HG02973 (cell line): ENCODE data around the gene TOM1L2.

Experiments used
- ATAC-seq: cut with Tn5 transposase; IDR thresholded peaks from one replicate; pipeline ENCODE4 v1.9.1; 2021; ENCODE audit warnings: moderate library complexity; ENCODE audit not compliant: unreplicated experiment

Gene TOM1L2

GRCh38 chr17:17902376-17902775 lies 69.8 kb downstream of the TOM1L2 start:
- no peak for ATAC-seq

GRCh38 chr17:17900615-17901520 lies 71.3 kb downstream of the TOM1L2 start:
- no peak for ATAC-seq

- ATAC-seq, result no peak
Measured at GRCh38 chr17:17899486-17899885, 72.7 kb downstream of the TOM1L2 start.

GRCh38 chr17:17898673-17899072 lies 73.5 kb downstream of the TOM1L2 start:
- no peak for ATAC-seq

GRCh38 chr17:17897442-17897841 lies 74.8 kb downstream of the TOM1L2 start:
- ATAC-seq, result no peak

- no peak for ATAC-seq
Measured at GRCh38 chr17:17896746-17897145, 75.5 kb downstream of the TOM1L2 start.

- ATAC-seq, result no peak
Measured at GRCh38 chr17:17893801-17894644, 78.2 kb downstream of the TOM1L2 start.

- no peak for ATAC-seq
Measured at GRCh38 chr17:17892731-17893130, 79.5 kb downstream of the TOM1L2 start.

- no peak for ATAC-seq
Measured at GRCh38 chr17:17892009-17892408, 80.2 kb downstream of the TOM1L2 start.

- no peak for ATAC-seq
Measured at GRCh38 chr17:17890773-17891759, 81.1 kb downstream of the TOM1L2 start.

GRCh38 chr17:17889922-17890321 lies 82.3 kb downstream of the TOM1L2 start:
- ATAC-seq, result no peak

GRCh38 chr17:17888821-17889220 lies 83.4 kb downstream of the TOM1L2 start:
- no peak for ATAC-seq

GRCh38 chr17:17888371-17888770 lies 83.8 kb downstream of the TOM1L2 start:
- ATAC-seq, result no peak

GRCh38 chr17:17887752-17888304 lies 84.4 kb downstream of the TOM1L2 start:
- no peak for ATAC-seq

- ATAC-seq, result no peak
Measured at GRCh38 chr17:17886726-17887125, 85.5 kb downstream of the TOM1L2 start.

GRCh38 chr17:17886226-17886625 lies 86.0 kb downstream of the TOM1L2 start:
- ATAC-seq, result no peak

GRCh38 chr17:17884391-17885357 lies 87.5 kb downstream of the TOM1L2 start:
- no peak for ATAC-seq

GRCh38 chr17:17883801-17884200 lies 88.4 kb downstream of the TOM1L2 start:
- no peak for ATAC-seq

- no peak for ATAC-seq
Measured at GRCh38 chr17:17882082-17882581, 90.1 kb downstream of the TOM1L2 start.
